KMS-11 (cell line): ENCODE measurements around the gene SLC17A2.

Experiments
- H2AFZ ChIP-seq: fragments of 200-600 bp; sonication (generic); 2 replicates; pipeline ENCODE4 v1.6.1; 2016; ENCODE audit warnings: antibody characterized with exemption, mixed run types, low read depth
- H3K27ac ChIP-seq: fragments of 200-600 bp; sonication (generic); 2 replicates; pipeline ENCODE4 v1.6.1; 2016; ENCODE audit warnings: mild to moderate bottlenecking, mixed run types
- H3K27me3 ChIP-seq: fragments of 200-600 bp; sonication (generic); 2 replicates; pipeline ENCODE4 v1.6.1; 2017; ENCODE audit warnings: mild to moderate bottlenecking, low read depth, mixed run types, moderate library complexity; ENCODE audit not compliant: insufficient read depth
- H3K36me3 ChIP-seq: fragments of 200-600 bp; sonication (generic); 2 replicates; pipeline ENCODE4 v1.6.1; 2017; ENCODE audit warnings: mild to moderate bottlenecking, mixed run types; ENCODE audit not compliant: insufficient read depth
- H3K4me1 ChIP-seq: fragments of 200-600 bp; sonication (generic); 2 replicates; pipeline ENCODE4 v1.6.1; 2016; ENCODE audit warnings: mild to moderate bottlenecking, low read depth, mixed run types; ENCODE audit not compliant: poor library complexity, severe bottlenecking
- H3K4me2 ChIP-seq: fragments of 200-600 bp; sonication (generic); 2 replicates; pipeline ENCODE4 v1.7.0; 2016; ENCODE audit warnings: mild to moderate bottlenecking, mixed run types
- H3K4me3 ChIP-seq: fragments of 200-600 bp; sonication (generic); IDR thresholded peaks from 2 replicates; pipeline ENCODE4 v1.6.1; 2017; ENCODE audit warnings: low read depth, low read length, mixed read lengths; ENCODE audit not compliant: insufficient read depth
- H3K79me2 ChIP-seq: fragments of 200-600 bp; sonication (generic); 2 replicates; pipeline ENCODE4 v1.6.1; 2016; ENCODE audit warnings: low read depth, mixed run types; ENCODE audit not compliant: insufficient read depth
- H3K9ac ChIP-seq: fragments of 200-600 bp; sonication (generic); 2 replicates; pipeline ENCODE4 v1.6.1; 2016; ENCODE audit warnings: mild to moderate bottlenecking, mixed run types
- H4K20me1 ChIP-seq: fragments of 200-600 bp; sonication (generic); 2 replicates; pipeline ENCODE4 v1.6.1; 2016; ENCODE audit warnings: mild to moderate bottlenecking, mixed run types; ENCODE audit not compliant: insufficient read depth
- TF ChIP-seq, protein P1 (sequence below): fragments of 200-600 bp; sonication (generic); conservative IDR thresholded peaks from 2 replicates; pipeline ENCODE4 v1.6.1; 2017; ENCODE audit warnings: low read depth, mild to moderate bottlenecking, antibody characterized with exemption, low read length, moderate library complexity, mixed read lengths

The SLC17A2 gene

DNA sequence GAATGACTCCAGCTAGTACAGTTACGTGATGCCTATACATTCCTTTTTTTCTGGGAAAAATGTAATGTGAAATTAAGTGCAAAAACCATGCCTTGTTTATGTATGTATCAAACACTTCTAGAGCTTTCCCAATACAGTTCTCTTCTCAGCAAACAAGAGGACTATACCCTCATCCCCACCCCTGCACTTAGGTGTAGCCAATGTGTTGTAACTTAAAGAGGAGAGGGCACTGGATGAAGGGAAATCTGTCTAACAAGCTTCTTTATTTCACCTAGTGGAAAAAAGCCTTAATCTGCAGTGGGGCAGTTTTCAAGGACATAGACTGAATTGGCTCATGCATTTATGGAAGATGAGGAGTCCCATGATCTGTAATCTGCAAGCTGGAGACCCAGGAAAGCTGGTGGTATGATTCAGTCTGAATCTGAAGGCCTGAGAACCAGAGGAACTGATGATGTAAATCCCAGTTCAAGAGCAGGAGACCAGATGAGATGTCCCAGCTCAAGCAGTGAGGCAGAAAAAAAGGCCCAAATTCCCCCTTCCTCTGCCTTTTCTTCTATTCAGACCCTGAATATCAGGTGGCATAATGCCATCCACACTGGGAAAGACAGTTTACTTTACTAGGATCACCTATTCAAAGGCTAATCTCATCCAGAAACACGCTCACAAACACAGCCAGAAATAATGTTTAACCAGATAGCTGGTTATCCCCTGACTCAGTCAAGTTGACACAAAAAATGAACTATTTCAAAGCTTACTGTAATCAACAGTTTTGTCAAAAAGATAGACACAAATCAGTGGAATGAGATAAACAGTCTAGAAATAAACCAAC lies 30.7 kb downstream of the SLC17A2 start:
- no peak overlapping the region for H3K9ac ChIP-seq
- H3K4me2 ChIP-seq: no peak overlapping the region
- no peaks in the 10 kb centered on the region for H4K20me1 ChIP-seq
- H3K27ac ChIP-seq: no peak overlapping the region
- no peak overlapping the region for H3K4me3 ChIP-seq
- no peaks in the 10 kb centered on the region for H3K4me1 ChIP-seq
- H3K27me3 ChIP-seq: no peaks in the 10 kb centered on the region
- H3K79me2 ChIP-seq: no peaks in the 10 kb centered on the region
- TF ChIP-seq, protein P1, sequence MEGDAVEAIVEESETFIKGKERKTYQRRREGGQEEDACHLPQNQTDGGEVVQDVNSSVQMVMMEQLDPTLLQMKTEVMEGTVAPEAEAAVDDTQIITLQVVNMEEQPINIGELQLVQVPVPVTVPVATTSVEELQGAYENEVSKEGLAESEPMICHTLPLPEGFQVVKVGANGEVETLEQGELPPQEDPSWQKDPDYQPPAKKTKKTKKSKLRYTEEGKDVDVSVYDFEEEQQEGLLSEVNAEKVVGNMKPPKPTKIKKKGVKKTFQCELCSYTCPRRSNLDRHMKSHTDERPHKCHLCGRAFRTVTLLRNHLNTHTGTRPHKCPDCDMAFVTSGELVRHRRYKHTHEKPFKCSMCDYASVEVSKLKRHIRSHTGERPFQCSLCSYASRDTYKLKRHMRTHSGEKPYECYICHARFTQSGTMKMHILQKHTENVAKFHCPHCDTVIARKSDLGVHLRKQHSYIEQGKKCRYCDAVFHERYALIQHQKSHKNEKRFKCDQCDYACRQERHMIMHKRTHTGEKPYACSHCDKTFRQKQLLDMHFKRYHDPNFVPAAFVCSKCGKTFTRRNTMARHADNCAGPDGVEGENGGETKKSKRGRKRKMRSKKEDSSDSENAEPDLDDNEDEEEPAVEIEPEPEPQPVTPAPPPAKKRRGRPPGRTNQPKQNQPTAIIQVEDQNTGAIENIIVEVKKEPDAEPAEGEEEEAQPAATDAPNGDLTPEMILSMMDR: no peak
- H2AFZ ChIP-seq: no peak overlapping the region
- no peaks in the 10 kb centered on the region for H3K36me3 ChIP-seq

DNA sequence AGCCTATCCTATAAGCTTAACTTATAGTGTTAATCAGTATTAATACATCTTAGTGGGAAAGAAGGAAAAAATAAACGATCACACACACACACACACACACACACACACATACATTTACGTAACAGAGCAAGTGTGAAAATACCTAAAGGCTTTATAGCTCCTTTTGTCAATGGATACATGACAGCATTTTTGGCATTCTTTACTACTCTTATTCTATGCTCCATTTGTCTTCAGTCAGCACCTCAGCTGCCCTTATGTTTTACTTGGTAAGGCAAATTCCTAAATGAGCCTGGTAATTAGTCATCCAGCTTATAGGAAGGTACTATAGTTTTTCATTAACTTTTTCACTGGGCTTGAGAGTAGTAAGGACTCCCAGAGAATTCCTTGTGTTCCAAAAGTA lies 31.4 kb downstream of the SLC17A2 start:
- H3K27ac ChIP-seq: no peak overlapping the region
- no peak overlapping the region for H3K4me2 ChIP-seq
- H3K9ac ChIP-seq: no peak overlapping the region
- no peaks in the 10 kb centered on the region for H3K36me3 ChIP-seq
- H3K4me1 ChIP-seq: no peaks in the 10 kb centered on the region
- H4K20me1 ChIP-seq: no peaks in the 10 kb centered on the region
- no peaks in the 10 kb centered on the region for H3K27me3 ChIP-seq
- H3K79me2 ChIP-seq: no peaks in the 10 kb centered on the region
- H3K4me3 ChIP-seq: no peak overlapping the region
- TF ChIP-seq, protein P1: no peak
- H2AFZ ChIP-seq: no peak overlapping the region

DNA sequence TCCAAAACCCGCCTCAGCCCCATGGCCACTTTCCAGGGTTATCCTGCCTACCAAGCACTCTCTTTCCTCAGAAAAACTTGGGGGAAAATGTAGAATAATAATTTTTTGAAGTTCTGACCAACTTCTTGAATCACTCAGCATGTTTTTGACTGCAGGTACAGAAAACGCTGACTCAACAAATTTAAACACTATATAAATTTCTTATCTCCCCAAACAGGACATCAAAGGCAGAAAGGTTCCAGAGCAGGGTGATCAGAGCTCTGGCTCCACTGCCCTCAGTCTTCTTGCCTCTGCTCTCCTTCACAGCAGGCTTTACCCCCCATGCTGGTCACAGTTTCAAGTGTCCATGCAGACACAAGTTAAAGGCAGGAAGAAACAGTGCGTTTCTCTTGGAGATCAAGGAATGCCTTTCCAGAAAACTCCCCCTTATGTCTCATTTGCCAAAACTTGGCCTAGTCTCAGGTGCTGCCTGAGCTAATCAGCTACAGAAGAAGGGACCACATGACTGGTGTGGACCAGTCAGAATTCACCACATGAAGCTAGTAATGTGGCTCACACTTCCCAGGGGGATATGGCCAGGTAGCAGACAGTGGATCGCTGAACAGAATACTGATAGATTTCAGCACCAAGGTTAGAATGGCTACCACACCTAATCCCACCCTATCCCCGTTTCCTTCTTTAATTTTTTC lies 32.1 kb downstream of the SLC17A2 start:
- Histone ChIP-seq H3K4me2 (no peak overlapping the region), H3K36me3 (no peaks in the 10 kb centered on the region), H3K27me3 (no peaks in the 10 kb centered on the region), H3K27ac (no peak overlapping the region), H3K79me2 (no peaks in the 10 kb centered on the region), H4K20me1 (no peaks in the 10 kb centered on the region), H3K9ac (no peak overlapping the region), H2AFZ (no peak overlapping the region), H3K4me3 (no peak overlapping the region), H3K4me1 (no peaks in the 10 kb centered on the region)
- TF ChIP-seq, protein P1: no peak

DNA sequence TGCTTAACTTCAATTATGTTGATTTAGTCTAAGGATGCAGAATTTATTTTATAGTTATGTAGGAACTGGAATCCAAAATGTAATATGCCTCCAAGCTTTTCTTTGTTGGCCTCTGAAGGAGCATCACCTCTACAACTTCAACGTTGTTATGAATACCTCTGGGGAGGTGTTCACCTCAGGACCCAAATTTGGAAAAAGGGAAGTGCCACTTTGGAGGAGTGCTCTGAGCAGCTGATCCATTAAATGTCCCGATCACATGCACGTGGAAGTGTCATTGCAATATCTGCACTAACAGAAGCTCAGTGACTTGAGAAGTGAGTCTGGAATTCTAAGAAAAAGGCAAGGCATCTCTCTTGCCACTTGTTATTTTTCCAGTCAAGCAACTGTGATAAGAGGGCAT lies 34.2 kb downstream of the SLC17A2 start:
- Histone ChIP-seq H3K9ac (no peak overlapping the region), H4K20me1 (no peaks in the 10 kb centered on the region), H3K4me1 (no peaks in the 10 kb centered on the region), H3K27ac (no peak overlapping the region), H3K4me2 (no peak overlapping the region), H3K27me3 (no peaks in the 10 kb centered on the region), H3K79me2 (no peaks in the 10 kb centered on the region), H3K36me3 (no peaks in the 10 kb centered on the region), H3K4me3 (no peak overlapping the region), H2AFZ (no peak overlapping the region)
- TF ChIP-seq, protein P1: no peak
